HCEC 1CT (cell line): ENCODE data around the gene PPP2R5C.

Experiments used
- DNase-seq: peaks from one replicate; pipeline ENCODE4 v3.0.0-alpha.2; 2017

Gene PPP2R5C

DNA sequence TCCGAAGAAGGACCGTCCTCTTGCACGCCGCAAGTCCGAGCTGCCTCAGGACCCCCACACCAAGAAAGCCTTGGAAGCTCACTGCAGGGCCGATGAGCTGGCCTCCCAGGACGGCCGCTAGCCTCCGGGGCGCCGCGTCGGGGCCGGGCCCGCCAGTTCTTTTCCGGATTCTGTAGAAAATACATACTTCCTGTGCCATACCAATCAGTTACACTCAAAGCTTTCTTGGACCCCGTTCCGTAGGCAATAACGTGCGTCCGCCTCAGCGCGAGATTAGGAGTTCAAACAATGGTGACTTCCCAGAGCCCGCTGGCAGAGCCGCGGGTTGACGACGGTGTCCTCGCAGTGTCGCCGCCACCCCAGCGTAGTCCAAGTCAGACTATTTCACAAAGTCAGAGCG lies 163.6 kb downstream of the PPP2R5C start:
- no peak for DNase-seq

DNA sequence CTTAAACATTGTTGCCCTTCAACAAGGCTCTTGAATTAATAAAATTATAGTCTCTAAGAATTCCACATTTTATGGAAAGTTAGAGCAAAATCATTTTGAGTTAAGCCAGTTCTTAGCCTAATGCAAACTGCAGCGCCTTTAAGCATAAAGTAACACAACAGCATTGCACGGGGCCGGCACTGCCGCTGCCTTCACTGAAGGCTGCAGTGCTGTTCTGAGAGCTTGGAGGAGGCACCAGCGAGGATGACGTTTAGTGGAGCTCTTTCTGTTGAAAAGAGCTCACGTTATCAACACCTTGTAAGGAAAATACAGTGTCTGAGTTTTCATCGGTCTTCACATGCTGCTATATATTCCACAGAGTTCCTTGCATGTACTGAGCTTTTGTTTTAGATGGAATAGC lies 164.6 kb downstream of the PPP2R5C start:
- DNase-seq: no peak

DNA sequence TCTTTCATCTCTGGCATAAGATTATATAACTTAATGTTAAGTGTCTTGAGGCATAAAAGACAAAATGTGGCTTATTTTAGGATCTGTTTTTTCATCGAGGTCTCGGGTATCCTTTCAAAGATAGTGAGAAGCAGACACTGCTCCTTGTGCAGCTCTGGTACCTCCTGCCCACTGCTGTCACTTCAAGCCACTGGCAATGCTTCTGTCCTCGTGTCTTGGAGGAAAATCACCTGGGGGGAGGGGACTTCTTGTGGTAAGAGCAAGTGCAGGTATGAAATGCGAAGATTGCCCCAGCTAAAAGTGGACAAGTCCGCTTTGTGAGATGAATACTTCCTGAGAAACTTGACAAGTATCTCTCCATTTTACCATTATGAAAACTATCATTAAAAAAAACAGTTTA lies 165.1 kb downstream of the PPP2R5C start:
- DNase-seq: no peak

DNA sequence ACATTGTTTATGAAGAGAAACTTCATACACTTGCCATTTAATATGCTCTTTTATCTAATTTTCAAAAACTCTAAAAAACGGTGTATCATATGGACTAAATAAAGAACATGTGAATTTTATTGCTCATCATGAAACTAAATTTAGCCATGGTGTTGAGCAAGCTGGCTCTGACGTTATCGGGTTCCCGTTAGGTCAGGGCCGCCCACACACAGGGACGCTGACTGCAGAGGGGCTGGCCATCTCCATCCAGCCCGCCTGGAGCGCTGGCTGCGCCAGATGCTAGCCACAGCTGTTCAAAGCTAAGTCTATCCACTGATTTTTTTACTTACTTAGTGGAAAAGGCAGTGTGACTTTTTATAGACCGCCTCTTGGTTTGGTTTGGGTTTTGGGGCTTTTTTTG lies 166.3 kb downstream of the PPP2R5C start:
- peak; percentile 98 for DNase-seq

DNA sequence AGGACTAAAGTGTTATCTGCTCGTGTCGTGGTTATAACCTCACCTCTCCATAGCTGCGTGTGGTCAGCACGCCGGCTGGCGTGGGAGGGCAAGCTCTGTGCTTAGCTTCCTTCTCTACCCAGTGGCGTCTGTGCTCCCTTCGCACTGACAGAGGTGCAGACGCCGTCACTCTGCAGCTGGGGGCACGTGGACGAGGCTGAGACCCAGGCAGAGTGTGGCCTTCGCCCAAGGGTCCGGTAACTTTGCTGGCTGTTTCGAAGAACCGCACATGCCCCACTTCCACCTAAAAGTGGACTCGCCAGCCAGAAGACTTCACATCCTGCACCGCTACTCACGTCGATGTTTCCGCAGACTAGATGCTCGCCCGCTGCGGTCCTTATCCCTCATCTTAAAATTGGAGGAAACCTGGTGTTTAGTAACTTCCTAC lies 166.9 kb downstream of the PPP2R5C start:
- no peak for DNase-seq

DNA sequence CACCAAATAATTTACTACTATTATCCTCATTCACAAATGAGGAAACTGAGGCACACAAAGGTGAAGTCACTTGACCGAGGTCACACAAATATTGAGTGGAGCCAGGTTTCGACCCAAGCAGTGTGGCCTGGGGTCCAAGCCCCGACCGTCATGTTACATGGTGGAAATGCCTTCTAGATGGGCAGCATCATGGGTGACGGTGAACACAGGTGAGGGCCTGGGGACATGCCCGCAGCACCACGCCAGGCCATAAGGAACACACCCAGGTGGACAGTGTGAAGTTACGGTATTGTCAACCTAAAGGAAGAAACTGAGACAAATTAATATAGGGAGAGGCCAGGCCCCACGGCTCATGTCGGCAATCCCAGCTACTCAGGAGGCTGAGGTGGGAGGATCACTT lies 167.6 kb downstream of the PPP2R5C start:
- no peak for DNase-seq

DNA sequence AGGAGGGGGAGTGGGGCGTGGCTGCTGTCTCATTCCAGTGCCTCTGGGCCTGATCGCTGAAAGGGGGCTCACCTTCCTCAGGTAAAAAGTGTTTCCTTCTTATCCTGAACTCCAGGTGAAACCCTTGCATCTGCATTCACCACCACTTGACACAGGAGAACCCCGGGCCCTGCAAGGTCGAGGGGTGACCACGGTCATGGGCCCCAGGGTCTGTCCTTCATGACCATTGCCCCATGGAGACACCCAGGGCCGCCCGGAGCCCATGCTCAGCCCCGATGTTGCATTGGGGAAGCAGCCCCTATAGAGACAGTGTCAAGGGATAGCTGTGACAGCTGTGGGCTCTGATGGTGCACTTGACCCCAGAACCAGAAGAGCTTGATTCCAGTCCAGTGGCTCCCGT lies 168.4 kb downstream of the PPP2R5C start:
- no peak for DNase-seq

DNA sequence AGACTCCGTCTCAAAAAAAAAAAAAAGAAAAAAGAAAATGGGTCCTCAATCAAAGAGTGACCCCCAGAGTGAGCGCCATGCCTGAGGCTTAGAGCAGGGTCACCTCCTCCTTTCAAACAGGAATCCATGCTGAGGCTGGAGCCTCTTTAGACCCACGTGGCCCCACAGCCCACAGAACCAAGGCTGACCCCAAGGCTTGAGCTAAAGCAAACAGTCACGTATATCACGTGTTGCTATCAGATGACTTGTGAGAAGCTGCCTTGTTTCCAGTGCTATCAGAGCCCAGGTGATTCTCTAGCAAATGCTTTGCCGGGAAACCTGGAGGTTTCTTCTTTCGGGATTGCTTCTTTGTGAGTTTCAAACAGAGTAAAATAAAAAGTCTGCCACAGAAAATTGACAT lies 171.2 kb downstream of the PPP2R5C start:
- no peak for DNase-seq

DNA sequence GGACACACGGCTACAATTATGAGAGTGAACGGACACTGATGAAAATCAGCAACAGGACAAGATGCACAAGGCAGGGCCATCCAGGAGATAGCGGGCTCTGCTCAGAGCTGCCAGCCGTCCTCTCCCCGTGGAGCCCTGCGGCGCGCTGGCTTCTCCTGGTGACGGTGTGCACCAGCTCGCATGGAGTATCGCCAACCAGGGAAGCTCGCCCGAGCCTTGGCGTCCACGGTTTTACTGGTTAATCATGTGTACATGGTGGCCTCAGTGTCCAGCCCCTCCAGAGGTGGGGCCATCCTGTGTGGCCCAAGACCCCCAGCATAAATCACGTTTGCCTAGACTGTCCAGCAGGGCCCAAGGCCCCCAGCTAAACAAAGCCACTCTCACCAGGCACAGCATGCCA lies 171.7 kb downstream of the PPP2R5C start:
- DNase-seq: no peak

DNA sequence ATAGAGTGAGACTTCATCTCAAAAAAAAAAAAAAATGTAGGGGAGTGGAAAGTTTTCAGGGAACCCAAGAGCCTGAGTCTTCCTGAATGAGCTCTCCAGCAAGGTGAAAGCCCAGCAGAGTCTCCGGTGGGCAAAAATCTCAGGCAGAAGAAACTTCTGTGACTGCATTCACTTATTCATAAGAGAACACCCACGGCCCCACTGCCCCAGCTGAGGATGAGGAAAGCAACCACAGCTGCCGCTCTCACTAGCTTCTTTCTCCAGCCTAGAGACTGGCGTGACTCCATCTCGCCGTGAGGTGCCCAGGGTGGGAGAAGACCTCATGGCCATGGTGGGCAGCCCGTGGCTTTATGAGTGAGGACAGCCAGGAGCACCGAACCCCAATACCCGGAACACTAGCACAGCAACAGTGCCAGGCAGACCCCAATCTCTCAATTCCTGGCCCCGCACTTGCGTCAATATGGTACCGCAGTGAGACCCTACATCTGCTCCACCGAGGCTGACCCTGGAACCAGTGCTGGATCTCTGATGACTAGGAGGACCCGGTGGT lies 173.2 kb downstream of the PPP2R5C start:
- DNase-seq: no peak

DNA sequence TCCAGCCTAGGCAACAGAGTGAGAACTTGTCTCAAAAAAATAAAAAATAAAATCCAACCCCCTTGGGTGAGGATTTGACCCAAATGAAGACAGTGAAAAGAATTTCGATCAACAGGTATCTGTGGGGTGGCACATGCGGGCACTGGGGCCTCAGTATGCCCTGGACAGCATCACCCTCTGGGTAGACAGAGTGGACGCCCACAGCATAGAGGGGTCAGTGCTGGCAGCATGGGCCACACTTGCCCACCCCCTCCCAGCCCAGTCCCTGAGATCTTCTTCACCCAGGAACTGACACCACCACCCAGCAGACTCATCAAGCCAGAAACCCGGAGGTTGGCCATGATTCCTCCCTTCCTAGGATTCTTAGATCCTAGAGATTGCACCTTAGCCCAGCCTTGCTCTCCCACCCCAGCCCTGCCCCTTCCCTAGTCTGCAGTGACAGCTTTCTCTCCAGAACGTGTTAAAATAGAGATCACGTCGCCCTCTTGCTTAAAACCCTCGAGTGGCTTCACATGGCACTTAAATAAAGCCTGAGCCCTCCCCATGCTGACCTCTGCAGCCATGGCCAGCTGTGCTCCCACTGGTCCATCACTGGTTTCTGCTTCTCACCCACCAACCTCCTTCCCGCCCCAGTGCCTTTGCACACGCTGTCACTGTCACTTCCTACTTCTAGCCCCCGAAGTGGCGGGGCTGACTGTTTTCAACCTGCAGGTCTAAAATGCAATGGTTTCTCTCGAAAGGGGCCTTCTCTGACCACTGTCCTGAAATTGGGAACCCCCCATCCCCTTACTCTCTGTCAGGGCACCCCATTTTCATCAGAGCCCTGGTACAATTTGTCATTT lies 176.6 kb downstream of the PPP2R5C start:
- DNase-seq: no peak

DNA sequence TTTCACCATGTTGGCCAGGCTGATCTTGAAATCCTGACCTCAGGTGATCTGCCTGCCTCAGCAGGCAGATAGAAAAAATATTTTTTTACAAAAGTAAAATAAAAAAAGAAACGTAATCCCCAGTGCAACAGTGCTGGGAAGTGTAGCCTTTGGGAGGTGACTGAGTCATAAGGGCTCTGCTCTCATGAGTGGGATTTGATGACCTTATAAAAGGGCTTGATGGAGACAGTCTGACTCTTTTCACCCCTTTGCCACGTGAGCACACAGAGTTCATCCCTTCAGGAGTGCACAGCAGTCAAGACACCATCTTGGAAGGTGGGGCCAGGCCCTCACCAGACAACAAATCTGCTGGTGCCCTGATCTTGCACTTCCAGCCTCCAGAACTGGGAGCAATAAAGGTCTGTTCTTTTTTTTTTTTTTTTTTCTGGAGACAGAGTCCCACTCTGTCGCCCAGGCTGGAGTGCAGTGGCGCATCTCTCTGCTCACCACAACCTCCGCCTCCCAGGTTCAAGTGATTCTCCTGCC lies 178.2 kb downstream of the PPP2R5C start:
- no peak for DNase-seq

DNA sequence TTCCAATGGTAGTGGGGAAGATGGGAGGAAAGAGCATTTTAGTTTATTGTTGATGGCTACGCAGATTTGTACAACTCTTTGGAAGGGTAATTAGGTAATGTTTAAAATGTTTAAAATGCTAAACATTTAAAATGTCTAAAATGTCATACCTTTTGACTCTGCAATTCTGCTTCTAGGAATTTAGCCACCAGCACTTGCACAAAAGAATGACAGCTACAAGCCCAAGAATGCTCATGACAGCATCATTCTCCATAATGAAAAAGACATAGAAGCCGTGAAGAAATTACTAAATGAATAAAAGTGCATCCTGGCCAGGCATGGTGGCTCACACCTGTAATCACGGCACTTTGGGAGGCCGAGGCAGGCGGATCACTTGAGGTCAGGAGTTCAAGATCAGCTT lies 182.9 kb downstream of the PPP2R5C start:
- no peak for DNase-seq

DNA sequence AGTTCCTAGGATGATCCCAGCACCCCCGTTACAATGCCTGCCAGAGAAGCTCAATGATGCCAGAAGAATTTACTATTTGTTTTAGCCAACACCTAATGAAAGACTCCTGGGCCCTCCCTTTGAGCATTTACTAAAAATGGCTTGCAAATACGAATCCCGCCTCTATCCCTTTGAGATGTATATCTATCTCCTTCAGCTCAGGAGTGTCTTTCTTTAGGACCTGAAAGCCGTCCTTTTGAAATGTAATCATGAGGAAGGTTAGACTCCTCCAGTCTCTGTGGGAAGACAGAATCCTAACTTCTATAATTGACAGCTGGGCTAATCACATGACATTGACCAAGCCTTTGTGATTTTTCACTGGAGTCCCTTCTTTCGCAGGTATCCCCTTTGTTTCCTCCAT lies 183.7 kb downstream of the PPP2R5C start:
- no peak for DNase-seq

DNA sequence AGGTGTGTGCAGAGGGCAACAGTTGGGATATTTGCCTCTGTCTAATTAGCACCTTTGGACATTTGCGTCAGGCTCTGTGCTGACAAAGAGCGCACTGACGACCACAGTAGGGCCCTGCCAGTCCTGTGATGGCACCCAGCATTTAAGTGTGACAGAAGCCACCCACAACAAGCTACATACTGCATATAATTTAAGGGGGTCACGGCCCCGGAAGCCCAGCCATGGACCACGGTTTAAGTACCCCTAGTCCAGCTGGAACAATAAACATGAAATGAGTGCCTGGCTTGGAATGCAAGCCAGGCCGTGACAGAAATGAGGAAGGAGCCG lies 186.0 kb downstream of the PPP2R5C start:
- DNase-seq: no peak

DNA sequence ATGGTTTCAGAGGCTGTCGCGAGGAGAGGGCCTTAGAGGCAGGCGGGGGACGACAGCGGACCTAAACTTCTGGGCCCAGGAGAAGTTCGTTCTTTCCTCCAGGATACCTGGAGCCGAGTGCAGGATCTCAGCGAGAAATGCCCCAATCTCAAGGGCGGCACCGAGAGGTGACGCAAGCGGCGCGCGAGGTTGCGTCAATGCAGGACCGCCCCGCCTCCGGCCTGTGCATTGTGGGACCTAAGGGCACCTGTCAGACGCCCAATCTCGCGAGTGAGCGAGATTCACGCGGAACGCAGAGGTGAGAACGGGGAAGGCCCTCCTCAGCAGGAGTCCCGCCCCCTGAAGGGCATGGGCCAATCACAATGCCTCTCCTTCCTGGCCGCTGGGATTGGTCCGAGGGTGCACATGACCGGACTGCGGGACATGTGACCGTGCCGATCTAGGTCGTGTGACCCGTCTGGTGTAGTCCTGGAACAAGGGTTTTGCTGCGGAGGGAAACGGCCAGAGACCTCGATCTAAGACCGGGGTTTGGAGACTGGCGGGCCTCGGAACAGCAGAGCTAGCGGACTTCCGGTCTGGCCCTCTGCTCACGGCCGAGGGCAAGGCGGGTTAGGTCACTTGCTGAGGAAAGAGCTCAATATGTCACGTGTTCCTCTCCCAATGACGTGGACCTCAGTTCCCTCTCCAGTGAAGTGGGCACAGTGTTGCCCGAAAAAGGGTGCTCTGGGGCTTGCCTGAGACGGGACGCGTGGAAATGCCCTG lies 186.6 kb downstream of the PPP2R5C start:
- DNase-seq: peak; percentile 99

DNA sequence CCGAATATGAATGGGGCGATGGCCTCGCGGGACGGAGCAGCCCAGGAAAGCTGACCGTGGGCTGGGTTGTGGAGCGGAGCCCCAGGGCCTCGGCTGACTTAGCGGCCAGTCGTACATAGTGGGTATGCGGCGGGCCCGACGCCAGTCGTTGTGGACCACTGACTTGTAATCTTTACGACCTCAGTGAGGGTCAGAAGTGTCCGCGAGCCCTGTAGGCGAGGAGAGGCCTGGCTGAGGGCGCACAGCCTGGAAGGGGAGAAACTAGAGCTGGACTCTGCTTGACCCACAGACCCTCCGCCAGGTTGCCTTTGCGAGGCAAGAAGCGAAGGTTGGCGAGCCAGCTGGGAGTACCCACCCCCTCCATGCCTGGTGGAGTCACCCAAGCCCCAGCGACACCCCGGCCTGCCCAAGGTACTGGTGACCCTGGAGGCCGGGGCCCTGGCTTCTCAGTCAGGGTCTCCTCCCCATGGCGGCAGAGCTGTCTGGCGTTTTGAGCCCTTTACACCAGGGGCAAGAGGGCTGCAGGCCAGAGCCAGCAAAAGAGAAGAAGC lies 187.2 kb downstream of the PPP2R5C start:
- no peak for DNase-seq

DNA sequence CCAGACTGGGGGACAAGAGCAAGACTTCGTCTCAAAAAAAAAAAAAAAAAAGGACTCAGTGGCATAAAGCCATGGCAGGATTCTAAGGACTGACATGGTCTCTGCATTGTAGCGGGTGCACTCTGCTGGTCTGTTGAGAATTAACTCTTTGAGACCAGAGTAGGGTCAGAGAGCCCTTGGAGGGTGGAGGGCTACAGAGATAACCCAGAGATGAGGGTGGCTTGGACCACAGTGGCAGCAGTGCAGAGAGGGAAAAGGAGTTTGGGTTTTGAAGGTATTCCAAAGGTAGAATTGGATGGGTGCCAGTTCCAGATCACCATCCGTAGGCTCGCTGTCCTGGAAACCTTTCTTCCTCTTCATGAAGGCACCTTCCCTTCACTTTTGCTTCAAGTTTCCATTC lies 188.6 kb downstream of the PPP2R5C start:
- no peak for DNase-seq

DNA sequence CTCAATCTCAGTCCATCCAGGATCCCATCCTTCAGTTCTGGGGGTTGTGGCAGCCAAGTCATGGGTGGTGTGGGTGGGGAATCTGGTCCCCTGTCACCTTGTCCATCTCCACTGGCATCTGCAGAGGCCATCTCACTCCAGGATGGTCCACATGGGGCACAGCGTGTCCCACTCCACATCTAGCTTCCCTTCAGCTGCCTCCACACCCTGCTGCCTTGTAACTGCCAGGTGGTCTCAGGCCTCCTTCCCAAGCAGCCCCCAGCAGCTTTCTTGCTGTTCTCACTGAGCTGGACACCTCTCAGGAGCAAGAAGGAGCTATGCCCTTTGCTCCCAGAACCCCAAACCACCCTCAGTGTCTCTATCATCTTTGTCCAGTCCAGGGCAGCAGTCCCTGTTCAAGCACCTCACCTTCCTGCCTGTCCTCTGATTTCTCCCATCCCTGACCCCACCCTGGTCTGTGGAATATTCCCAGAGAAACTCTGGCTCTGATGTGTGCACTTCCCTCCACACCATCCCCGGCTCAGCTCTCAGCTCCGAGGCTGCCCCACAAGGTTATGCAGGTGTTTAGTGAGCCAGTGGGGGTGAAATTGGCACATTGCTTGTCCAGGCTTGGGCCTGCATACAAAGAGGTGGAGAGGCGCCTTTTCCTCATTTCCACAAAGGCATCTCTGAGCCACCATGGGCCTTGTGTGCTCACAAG lies 189.2 kb downstream of the PPP2R5C start:
- no peak for DNase-seq

DNA sequence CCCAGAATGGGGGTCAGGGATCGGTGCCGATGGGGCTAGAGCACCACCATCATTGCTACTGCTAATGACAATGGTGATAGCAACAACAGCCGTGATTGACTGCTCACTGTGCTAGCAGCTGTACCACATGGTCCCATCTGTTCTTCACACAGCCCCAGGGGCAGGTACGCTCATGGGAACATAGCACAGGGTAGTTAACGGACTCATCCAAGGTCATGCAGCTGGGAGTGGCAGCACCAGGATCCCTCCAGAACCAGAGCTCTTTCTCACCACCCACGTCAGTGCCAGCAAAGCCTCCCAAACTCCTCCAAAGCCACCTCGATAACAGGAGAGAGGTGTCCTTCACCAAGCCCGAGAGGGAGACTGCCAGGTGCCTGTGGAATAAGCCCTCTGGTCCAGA lies 191.6 kb downstream of the PPP2R5C start:
- no peak for DNase-seq

DNA sequence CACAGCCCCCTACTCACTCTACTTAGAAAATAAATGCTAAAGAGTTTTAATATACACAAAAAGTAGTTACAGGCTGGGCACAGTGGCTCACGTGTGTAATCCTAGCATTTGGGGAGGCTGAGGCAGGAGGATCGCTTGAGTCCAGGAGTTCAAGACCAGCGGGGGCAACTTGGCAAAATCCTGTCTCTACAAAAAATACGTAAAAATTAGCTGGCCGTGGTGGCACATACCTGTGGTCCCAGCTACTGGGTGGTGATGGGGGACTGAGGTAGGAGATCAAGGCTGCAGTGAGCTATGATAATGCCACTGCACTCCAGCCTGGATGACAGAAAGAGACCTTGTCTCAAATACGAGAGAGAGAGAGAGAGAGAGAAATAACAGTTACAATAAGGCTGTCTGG lies 193.0 kb downstream of the PPP2R5C start:
- no peak for DNase-seq

DNA sequence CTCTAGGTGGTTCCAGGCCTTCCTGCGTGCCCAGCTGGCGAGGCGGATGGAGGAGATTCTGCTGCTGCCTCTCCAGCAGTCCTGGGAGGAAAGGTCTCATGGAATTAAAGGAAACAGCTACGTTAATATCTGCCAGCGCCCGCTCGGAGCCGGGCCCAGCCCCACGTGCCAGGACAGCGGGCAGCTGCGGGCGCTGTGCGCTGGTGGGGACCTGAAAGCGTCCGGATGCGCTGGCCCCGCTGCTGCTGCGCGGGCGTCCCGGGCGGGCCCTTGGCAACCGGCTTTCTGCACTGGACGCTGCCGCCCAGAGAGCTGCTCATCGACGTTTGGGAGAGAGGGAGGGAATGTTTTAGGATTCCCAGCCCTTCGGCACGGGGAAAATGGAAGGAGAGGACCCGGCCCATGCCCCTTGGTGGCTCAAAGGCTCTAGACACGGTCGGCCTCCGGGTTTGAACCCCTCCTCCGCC lies 194.2 kb downstream of the PPP2R5C start:
- no peak for DNase-seq
